ENCODE data around the gene TGFB2. TPM values are rescaled to one million over a fixed set of nuclear protein-coding genes. Genes with fewer than 3 reads are reported as not detected.

TGFB2 gene
- polyA plus RNA-seq, 1 experiment, result 4.8 TPM

DNA sequence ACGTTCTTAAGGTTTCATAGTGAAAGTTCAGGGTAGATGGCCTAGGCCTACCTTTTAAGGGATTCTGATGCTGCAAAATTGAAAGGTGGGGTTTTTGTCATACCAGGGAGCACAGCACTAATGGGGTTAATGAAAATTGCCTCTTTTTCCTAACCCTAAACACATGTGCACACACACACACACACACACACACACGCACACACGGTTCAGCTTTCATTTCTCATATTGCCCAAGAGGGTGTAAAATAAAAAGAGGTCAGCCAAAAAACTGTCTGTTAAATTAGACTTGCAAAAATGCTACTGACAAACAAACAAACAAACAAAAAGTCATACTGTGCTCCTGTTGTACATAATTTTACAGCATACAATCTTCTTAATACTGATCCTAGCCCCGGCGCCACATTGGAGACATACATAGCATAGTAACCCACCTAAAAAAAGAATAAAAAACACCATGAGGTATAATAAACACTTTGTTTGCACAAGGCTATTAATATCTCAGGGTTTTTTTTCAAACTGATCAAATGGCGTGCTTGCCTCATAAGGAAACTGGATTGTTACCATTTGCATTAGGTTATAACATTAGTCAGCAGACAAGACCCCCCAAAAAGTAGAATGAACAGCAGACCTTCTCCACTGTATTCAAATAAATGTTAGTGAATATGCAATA lies 69.1 kb downstream of the TGFB2 start:
- Histone ChIP-seq H3K36me3 (ENCODE audit: control insufficient read depth, insufficient read depth, low read length) (no peaks in the 10 kb centered on the region), H3K27me3 (ENCODE audit: control insufficient read depth, insufficient read depth, low read length) (no peaks in the 10 kb centered on the region), H3K4me3 (ENCODE audit: low read depth, low read length) (no peak overlapping the region)
- POLR2A ChIA-PET, result no interaction called here
- no peak for DNase-seq (ENCODE audit: low read depth)
- TF ChIP-seq, protein P1, sequence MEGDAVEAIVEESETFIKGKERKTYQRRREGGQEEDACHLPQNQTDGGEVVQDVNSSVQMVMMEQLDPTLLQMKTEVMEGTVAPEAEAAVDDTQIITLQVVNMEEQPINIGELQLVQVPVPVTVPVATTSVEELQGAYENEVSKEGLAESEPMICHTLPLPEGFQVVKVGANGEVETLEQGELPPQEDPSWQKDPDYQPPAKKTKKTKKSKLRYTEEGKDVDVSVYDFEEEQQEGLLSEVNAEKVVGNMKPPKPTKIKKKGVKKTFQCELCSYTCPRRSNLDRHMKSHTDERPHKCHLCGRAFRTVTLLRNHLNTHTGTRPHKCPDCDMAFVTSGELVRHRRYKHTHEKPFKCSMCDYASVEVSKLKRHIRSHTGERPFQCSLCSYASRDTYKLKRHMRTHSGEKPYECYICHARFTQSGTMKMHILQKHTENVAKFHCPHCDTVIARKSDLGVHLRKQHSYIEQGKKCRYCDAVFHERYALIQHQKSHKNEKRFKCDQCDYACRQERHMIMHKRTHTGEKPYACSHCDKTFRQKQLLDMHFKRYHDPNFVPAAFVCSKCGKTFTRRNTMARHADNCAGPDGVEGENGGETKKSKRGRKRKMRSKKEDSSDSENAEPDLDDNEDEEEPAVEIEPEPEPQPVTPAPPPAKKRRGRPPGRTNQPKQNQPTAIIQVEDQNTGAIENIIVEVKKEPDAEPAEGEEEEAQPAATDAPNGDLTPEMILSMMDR (IDR thresholded peaks at IDR 0.05; ENCODE audit: insufficient read depth, low read depth, low read length), result no peak
- CTCF ChIA-PET, result no interaction called here

DNA sequence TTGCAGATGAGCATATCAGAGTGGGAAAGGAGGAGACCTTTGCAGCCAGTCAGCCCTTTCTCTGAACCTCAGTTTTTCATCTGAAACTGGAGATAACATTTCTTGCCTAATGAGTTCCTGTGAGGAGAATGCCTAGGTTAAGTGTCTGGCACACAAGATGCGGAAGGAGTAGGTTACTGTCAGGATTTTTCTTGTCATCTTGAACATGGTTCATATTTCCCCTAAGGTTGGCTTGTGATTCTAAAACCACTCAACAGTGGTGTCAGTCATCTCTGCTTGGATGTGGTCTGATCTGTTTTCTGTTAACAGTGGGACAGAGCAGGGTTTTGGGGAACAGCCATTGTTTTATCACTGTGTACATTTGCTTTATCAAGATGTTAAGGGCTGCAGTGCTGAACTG lies 70.6 kb downstream of the TGFB2 start:
- Histone ChIP-seq H3K36me3 (ENCODE audit: control insufficient read depth, insufficient read depth, low read length) (no peaks in the 10 kb centered on the region), H3K27me3 (ENCODE audit: control insufficient read depth, insufficient read depth, low read length) (no peaks in the 10 kb centered on the region), H3K4me3 (ENCODE audit: low read depth, low read length) (no peak overlapping the region)
- CTCF ChIA-PET, result no interaction called here
- TF ChIP-seq, protein P1 (IDR thresholded peaks at IDR 0.05; ENCODE audit: insufficient read depth, low read depth, low read length), result no peak
- no peak for DNase-seq (ENCODE audit: low read depth)
- POLR2A ChIA-PET, result no interaction called here

DNA sequence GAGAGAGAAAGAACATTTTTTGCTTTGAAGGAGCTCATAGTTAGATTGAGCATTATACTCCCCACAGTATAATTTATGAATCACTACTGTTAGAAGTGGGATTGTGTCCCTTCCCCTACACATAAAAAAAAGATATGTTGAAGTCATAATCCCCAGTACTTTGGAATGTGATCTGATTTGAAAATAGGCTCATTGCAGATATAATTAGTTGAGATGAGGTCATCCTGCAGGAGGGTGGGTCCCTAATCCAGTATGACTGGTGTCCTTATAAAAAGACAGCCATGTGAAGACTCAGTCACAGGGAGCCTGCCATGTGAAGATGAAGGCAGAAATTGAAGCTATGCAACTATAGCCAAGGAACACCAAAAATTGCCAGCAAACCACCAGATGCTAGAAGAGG lies 76.4 kb downstream of the TGFB2 start:
- DNase-seq (ENCODE audit: low read depth), result no peak
- ChIA-PET POLR2A (no interaction called here), CTCF (no interaction called here)
- no peaks in the 10 kb centered on the region for H3K27me3 ChIP-seq (ENCODE audit: control insufficient read depth, insufficient read depth, low read length)
- no peak overlapping the region for H3K4me3 ChIP-seq (ENCODE audit: low read depth, low read length)
- TF ChIP-seq, protein P1 (IDR thresholded peaks at IDR 0.05; ENCODE audit: insufficient read depth, low read depth, low read length), result no peak
- H3K36me3 ChIP-seq (ENCODE audit: control insufficient read depth, insufficient read depth, low read length), result no peaks in the 10 kb centered on the region

DNA sequence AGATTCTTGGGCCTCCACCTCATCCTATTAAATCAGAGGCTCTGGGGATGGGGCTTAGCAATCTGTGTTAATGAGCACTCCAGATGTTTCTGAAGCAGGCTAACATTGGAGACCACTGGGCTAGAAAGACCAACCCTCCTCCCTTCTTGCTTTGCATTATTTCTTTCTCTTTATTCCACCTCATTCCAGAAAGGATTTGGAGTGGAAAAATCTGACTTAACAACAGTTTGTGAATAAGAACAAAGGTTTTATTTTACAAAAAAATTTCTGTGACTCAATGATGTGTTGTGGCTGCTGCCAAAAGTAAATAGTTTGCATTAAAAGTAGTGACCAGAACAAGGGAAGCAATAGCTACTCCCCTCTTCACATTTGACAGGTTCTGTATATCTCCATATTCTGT lies 79.4 kb downstream of the TGFB2 start:
- no peaks in the 10 kb centered on the region for H3K36me3 ChIP-seq (ENCODE audit: control insufficient read depth, insufficient read depth, low read length)
- TF ChIP-seq, protein P1 (IDR thresholded peaks at IDR 0.05; ENCODE audit: insufficient read depth, low read depth, low read length), result no peak
- no peaks in the 10 kb centered on the region for H3K27me3 ChIP-seq (ENCODE audit: control insufficient read depth, insufficient read depth, low read length)
- DNase-seq (ENCODE audit: low read depth), result no peak
- ChIA-PET POLR2A (no interaction called here), CTCF (no interaction called here)
- no peak overlapping the region for H3K4me3 ChIP-seq (ENCODE audit: low read depth, low read length)

DNA sequence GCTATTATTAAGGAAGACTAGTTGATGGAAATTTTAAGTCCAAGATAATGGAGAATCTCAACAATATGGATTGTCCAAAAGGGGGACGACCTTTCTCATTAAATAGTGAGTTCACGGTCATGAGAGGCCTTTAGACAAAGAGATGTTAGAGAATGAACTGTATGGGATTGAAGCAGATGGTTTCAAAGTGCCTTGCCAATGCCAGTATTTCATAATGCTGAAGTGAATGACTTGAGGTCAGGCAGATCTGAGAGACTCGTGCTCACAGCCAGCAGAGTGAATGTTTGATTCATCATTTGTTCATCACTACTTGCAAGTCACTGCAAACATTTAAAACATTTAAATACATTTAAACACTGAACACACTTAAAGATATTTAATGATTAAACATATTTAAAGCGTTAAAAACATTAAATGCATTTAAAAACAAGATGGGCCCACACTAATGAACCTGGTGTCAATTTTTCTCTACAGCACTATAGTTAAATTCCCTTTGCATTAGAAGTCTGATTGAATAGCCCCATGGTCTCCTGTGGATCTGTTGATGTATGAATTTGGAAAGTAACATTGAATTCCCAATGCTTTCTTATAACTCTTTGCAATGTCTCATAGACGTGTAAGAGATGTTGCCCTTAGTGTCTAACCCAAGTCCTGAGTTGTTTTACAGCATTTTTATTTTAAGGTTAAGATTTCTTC lies 80.7 kb downstream of the TGFB2 start:
- TF ChIP-seq, protein P1 (IDR thresholded peaks at IDR 0.05; ENCODE audit: insufficient read depth, low read depth, low read length), result no peak
- ChIA-PET POLR2A (no interaction called here), CTCF (no interaction called here)

More for the DNA sequence above, 80.7 kb downstream of the TGFB2 start:
- DNase-seq (ENCODE audit: low read depth), result no peak
- Histone ChIP-seq H3K4me3 (ENCODE audit: low read depth, low read length) (no peak overlapping the region), H3K36me3 (ENCODE audit: control insufficient read depth, insufficient read depth, low read length) (no peaks in the 10 kb centered on the region), H3K27me3 (ENCODE audit: control insufficient read depth, insufficient read depth, low read length) (no peaks in the 10 kb centered on the region)

Data from BJ (cell line).